Endothelial cell of umbilical vein (primary cell): ENCODE measurements around the gene ACMSD. TPM values are rescaled to one million over a fixed set of nuclear protein-coding genes. Genes with fewer than 3 reads are reported as not detected.

ENCODE experiments used
- BruUV-seq: library from RNA; stranded (reverse); fragments of 400-500 nt; replicated peaks from 2 replicates; lab custom pipeline; 2021; lab: Mats Ljungman, UMichigan
- CTCF ChIA-PET: fragments of 300-600, 350-600 bp; sonication (Branson Sonifier 250); formaldehyde crosslinking; loops from one replicate; lab custom pipeline; 2021; ENCODE audit warnings: antibody characterized with exemption, inconsistent platforms; lab: Charles Lee
- POLR2A ChIA-PET: fragments of 300-600, 350-600 bp; sonication (Branson Sonifier 250); formaldehyde crosslinking; loops from one replicate; lab custom pipeline; 2021; ENCODE audit warnings: antibody characterized with exemption, inconsistent platforms; lab: Charles Lee
- DNase-seq: peaks from one replicate; pipeline ENCODE4 v3.0.0-alpha.2; 2011; ENCODE audit warnings: low read depth, low spot score
- FAIRE-seq: peaks from 2 replicates; lab custom pipeline; 2011; peaks lifted over from hg19 to GRCh38; lab: Jason Lieb, UNC
- H2AFZ ChIP-seq: 2 replicates; pipeline ENCODE4 v1.6.0; 2012; ENCODE audit warnings: low read depth, low read length, control low read depth, inconsistent platforms
- H3K27ac ChIP-seq: 2 replicates; pipeline ENCODE4 v1.5.1; 2011; ENCODE audit warnings: low read depth, mild to moderate bottlenecking, control low read depth, low read length, moderate library complexity; ENCODE audit not compliant: insufficient read depth
- H3K27me3 ChIP-seq, 2 experiments: 2 replicates each; pipeline versions ENCODE4 v1.6.0 to v1.6.1; 2011; ENCODE audit warnings: low read length in 2 of 2, mixed read lengths in 1 of 2; ENCODE audit not compliant: control insufficient read depth in 2 of 2, insufficient read depth in 2 of 2
- H3K36me3 ChIP-seq, 2 experiments: 2 replicates in 1 of 2; 3 replicates in 1 of 2; pipeline ENCODE4 v1.5.1; 2011; ENCODE audit warnings: low read length in 2 of 2, mild to moderate bottlenecking in 1 of 2, moderate library complexity in 1 of 2; ENCODE audit not compliant: control insufficient read depth in 2 of 2, insufficient read depth in 2 of 2; ENCODE audit errors: extremely low read depth in 1 of 2
- H3K4me1 ChIP-seq: 3 replicates; pipeline ENCODE4 v1.5.1; 2011; ENCODE audit warnings: mild to moderate bottlenecking, low read length; ENCODE audit not compliant: control insufficient read depth, insufficient read depth; ENCODE audit errors: extremely low read depth
- H3K4me2 ChIP-seq: 2 replicates; pipeline ENCODE4 v1.6.1; 2011; ENCODE audit warnings: low read length, control low read depth, mixed read lengths; ENCODE audit not compliant: insufficient read depth
- H3K4me3 ChIP-seq, 3 experiments: fragments of 200-600 bp in 1 of 3; sonication (generic), shearing (Covaris generic) in 1 of 3; replicated peaks in 1 of 3; 2 replicates each; pipeline ENCODE4 v1.5.1; 2011 to 2016; ENCODE audit warnings: control low read depth in 3 of 3, low read length in 3 of 3, mild to moderate bottlenecking in 2 of 3, inconsistent platforms in 1 of 3, low read depth in 1 of 3, moderate library complexity in 1 of 3; ENCODE audit not compliant: insufficient read depth in 1 of 3
- H3K79me2 ChIP-seq: 2 replicates; pipeline ENCODE4 v1.6.0; 2012; ENCODE audit warnings: low read length, inconsistent platforms; ENCODE audit not compliant: control insufficient read depth, insufficient read depth
- H3K9ac ChIP-seq: replicated peaks from 2 replicates; pipeline ENCODE3; 2011; ENCODE audit warnings: low read length, control low read depth; ENCODE audit not compliant: insufficient read depth; ENCODE audit errors: extremely low read depth
- H3K9me1 ChIP-seq: replicated peaks from 3 replicates; pipeline ENCODE4 v1.6.0; 2011; ENCODE audit warnings: mild to moderate bottlenecking, low read length; ENCODE audit not compliant: control insufficient read depth, insufficient read depth; ENCODE audit errors: extremely low read depth
- H3K9me3 ChIP-seq: replicated peaks from 2 replicates; pipeline ENCODE4 v1.5.1; 2012; ENCODE audit warnings: low read length, inconsistent platforms; ENCODE audit not compliant: control insufficient read depth, insufficient read depth
- H4K20me1 ChIP-seq: replicated peaks from 2 replicates; pipeline ENCODE3; 2011; ENCODE audit warnings: mild to moderate bottlenecking, low read length; ENCODE audit not compliant: control insufficient read depth, insufficient read depth; ENCODE audit errors: extremely low read depth
- EZH2 ChIP-seq: IDR thresholded peaks from 2 replicates; pipeline ENCODE4 v1.6.1; 2012; ENCODE audit warnings: borderline replicate concordance, low read depth, mild to moderate bottlenecking, moderate library complexity, low read length, inconsistent platforms; ENCODE audit not compliant: severe bottlenecking
- FOS ChIP-seq: IDR thresholded peaks from 2 replicates; pipeline ENCODE4 v1.6.1; 2011; ENCODE audit warnings: mild to moderate bottlenecking, low read length, moderate library complexity, borderline replicate concordance; ENCODE audit not compliant: insufficient read depth
- GATA2 ChIP-seq: IDR thresholded peaks from 2 replicates; pipeline ENCODE4 v1.7.0; 2011; ENCODE audit warnings: low read depth, mild to moderate bottlenecking, moderate library complexity, mixed read lengths, low read length; ENCODE audit not compliant: insufficient read length, insufficient read depth
- JUN ChIP-seq: IDR thresholded peaks from 2 replicates; pipeline ENCODE4 v1.6.1; 2011; ENCODE audit warnings: borderline replicate concordance, low read depth; ENCODE audit not compliant: insufficient read length, insufficient read depth
- dilution Hi-C: fragments of 300-500 bp; cut with MboI; formaldehyde crosslinking; loops from one replicate; pipeline ENCODE4 v1.15.0; 2019; ENCODE audit warnings: low sequenced_read_pairs; ENCODE audit not compliant: extremely low pct_ligation_motif_present
- intact Hi-C: fragments of 100-400 bp; cut with micrococcal nuclease; formaldehyde crosslinking; loops from one replicate; pipeline ENCODE4 v1.10.0; 2022
- polyA plus RNA-seq, 4 experiments: library from polyadenylated mRNA; depleted of rRNA in 3 of 4; stranded (reverse) in 3 of 4; unstranded in 1 of 4; fragments of >200 nt; gene quantifications; 2 replicates each; pipeline versions ENCODE4 v1.2.1 to v1.2.3, GENCODE V29; 2011 to 2012; ENCODE audit warnings: missing spikeins in 1 of 4
- total RNA-seq: library from RNA; stranded (reverse); gene quantifications from 2 replicates; pipeline ENCODE4 v1.2.3, GENCODE V29; 2021
- TF ChIP-seq, protein P1 (sequence below): IDR thresholded peaks from 2 replicates; pipeline ENCODE4 v1.6.1; 2011; ENCODE audit not compliant: insufficient read depth, insufficient read length
- TF ChIP-seq, protein P2 (sequence below), 2 donors: IDR thresholded peaks; 1 replicate in 1 of 2; 2 replicates in 1 of 2; pipeline ENCODE4 v1.5.1; 2011; ENCODE audit warnings: low read length in 2 of 2, mild to moderate bottlenecking in 2 of 2, moderate library complexity in 2 of 2, control low read depth in 1 of 2, inconsistent platforms in 1 of 2, low read depth in 1 of 2; ENCODE audit not compliant: insufficient read depth in 1 of 2; ENCODE audit errors: extremely low read depth in 1 of 2

Gene ACMSD
- total and polyA plus RNA-seq, 2 donors (not counting 3 experiments of a cell fraction or from before 2014, with no cell fraction given): not detected

DNA sequence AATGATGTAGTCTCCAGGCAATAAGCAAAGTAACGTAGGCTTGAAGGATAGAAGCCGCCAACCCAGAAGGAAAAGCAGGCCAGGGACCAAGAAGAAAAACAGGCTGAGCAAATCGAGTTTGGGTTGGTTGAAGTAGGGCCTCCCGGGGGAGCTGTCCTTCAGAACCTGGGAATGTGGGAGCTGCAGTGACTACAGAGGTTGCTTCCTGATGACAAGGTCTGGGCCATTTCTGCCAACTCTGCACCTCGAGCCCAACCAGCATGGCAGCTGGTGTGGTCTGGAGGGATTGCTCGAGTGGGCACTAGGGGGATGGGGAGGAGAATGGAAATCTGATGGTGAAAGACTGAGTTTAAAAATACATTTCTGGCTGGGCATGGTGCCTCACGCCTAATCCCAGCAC is 14.1 kb downstream of the ACMSD start:
- BruUV-seq: no TSS peak
- H3K9ac ChIP-seq: no peak overlapping the region
- no peak overlapping the region for H3K27ac ChIP-seq

More for the DNA sequence above, 14.1 kb downstream of the ACMSD start:
- no peaks in the 10 kb centered on the region for H4K20me1 ChIP-seq
- DNase-seq (no peak), FAIRE-seq (no peak)
- no peaks in the 10 kb centered on the region for H3K9me3 ChIP-seq
- no peak overlapping the region for H3K4me2 ChIP-seq
- no peaks in the 10 kb centered on the region for H3K79me2 ChIP-seq
- no peaks in the 10 kb centered on the region for H3K9me1 ChIP-seq
- H3K4me3 ChIP-seq: no peak overlapping the region
- no peak for TF ChIP-seq EZH2
- no peak for TF ChIP-seq GATA2
- TF ChIP-seq, protein P1, sequence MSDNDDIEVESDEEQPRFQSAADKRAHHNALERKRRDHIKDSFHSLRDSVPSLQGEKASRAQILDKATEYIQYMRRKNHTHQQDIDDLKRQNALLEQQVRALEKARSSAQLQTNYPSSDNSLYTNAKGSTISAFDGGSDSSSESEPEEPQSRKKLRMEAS: no peak
- no peak for TF ChIP-seq FOS
- no peak for TF ChIP-seq JUN
- TF ChIP-seq, protein P2, sequence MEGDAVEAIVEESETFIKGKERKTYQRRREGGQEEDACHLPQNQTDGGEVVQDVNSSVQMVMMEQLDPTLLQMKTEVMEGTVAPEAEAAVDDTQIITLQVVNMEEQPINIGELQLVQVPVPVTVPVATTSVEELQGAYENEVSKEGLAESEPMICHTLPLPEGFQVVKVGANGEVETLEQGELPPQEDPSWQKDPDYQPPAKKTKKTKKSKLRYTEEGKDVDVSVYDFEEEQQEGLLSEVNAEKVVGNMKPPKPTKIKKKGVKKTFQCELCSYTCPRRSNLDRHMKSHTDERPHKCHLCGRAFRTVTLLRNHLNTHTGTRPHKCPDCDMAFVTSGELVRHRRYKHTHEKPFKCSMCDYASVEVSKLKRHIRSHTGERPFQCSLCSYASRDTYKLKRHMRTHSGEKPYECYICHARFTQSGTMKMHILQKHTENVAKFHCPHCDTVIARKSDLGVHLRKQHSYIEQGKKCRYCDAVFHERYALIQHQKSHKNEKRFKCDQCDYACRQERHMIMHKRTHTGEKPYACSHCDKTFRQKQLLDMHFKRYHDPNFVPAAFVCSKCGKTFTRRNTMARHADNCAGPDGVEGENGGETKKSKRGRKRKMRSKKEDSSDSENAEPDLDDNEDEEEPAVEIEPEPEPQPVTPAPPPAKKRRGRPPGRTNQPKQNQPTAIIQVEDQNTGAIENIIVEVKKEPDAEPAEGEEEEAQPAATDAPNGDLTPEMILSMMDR (IDR thresholded peaks at IDR 0.05; ENCODE audit: extremely low read depth in 1 of 2, insufficient read depth in 1 of 2, low read depth in 1 of 2, low read length in 2 of 2): no peak
- no peaks in the 10 kb centered on the region for H3K27me3 ChIP-seq
- no peaks in the 10 kb centered on the region for H3K4me1 ChIP-seq
- no peak overlapping the region for H2AFZ ChIP-seq
- ChIA-PET POLR2A (no interaction called here), CTCF (no interaction called here)
- dilution Hi-C loops: no loop called here
- H3K36me3 ChIP-seq: no peaks in the 10 kb centered on the region
- intact Hi-C loops: no loop called here
